NCI-H2029 (cell line): ENCODE data around the gene SUSD2.
"Not testable (repeated sequence)": the region's sequence is repeated elsewhere in the genome, so short reads cannot be mapped to it uniquely, and the experiment has no call there.

ENCODE experiments used
- DNase-seq: peaks from one replicate; lab custom pipeline; 2025; lab: John Stamatoyannopoulos, UW

SUSD2 gene

GRCh38 chr22:24176630-24177029 lies 4.7 kb upstream of the SUSD2 start:
- no peak for DNase-seq

- DNase-seq: no peak
Observed at GRCh38 chr22:24177045-24177444, 4.2 kb upstream of the SUSD2 start.

- DNase-seq: no peak
Observed at GRCh38 chr22:24177456-24177855, 3.8 kb upstream of the SUSD2 start.

- DNase-seq: no peak
Observed at GRCh38 chr22:24178021-24178431, 3.3 kb upstream of the SUSD2 start.

- DNase-seq: no peak
Observed at GRCh38 chr22:24178502-24179440, 2.5 kb upstream of the SUSD2 start.

- DNase-seq: no peak
Observed at GRCh38 chr22:24179478-24180210, 1.6 kb upstream of the SUSD2 start.

- DNase-seq: no peak
Observed at GRCh38 chr22:24180316-24181087, 785 bp upstream of the SUSD2 start.

- no peak for DNase-seq
Observed at GRCh38 chr22:24181996-24182899, 961 bp downstream of the SUSD2 start.

- DNase-seq: not testable (repeated sequence)
Observed at GRCh38 chr22:24182900-24183246, 1.6 kb downstream of the SUSD2 start.

- no peak for DNase-seq
Observed at GRCh38 chr22:24183321-24184031, 2.2 kb downstream of the SUSD2 start.

GRCh38 chr22:24184057-24184798 lies 2.9 kb downstream of the SUSD2 start:
- DNase-seq: no peak

GRCh38 chr22:24185001-24185500 lies 3.8 kb downstream of the SUSD2 start:
- no peak for DNase-seq

GRCh38 chr22:24185501-24186351 lies 4.4 kb downstream of the SUSD2 start:
- DNase-seq: no peak

- DNase-seq: no peak
Observed at GRCh38 chr22:24186352-24186740, 5.1 kb downstream of the SUSD2 start.

GRCh38 chr22:24186892-24187670 lies 5.8 kb downstream of the SUSD2 start:
- no peak for DNase-seq

- no peak for DNase-seq
Observed at GRCh38 chr22:24187731-24188644, 6.7 kb downstream of the SUSD2 start.

GRCh38 chr22:24188705-24189248 lies 7.5 kb downstream of the SUSD2 start:
- DNase-seq: no peak
